Parathyroid adenoma (tissue), 2 donors: ENCODE measurements around the gene GABARAPL1.

ENCODE experiments used
- H2AFZ ChIP-seq: fragments of 300-600 bp; sonication (generic); one replicate; pipeline ENCODE4 v1.7.0; 2017; ENCODE audit warnings: antibody characterized with exemption, mild to moderate bottlenecking
- H3K27ac ChIP-seq: fragments of 300-600 bp; sonication (generic); one replicate; pipeline ENCODE4 v1.7.0; 2017
- H3K27me3 ChIP-seq: fragments of 300-600 bp; sonication (generic); one replicate; pipeline ENCODE4 v1.7.0; 2017; ENCODE audit warnings: low read length; ENCODE audit not compliant: control insufficient read depth, insufficient read depth
- H3K36me3 ChIP-seq: fragments of 300-600 bp; sonication (generic); one replicate; pipeline ENCODE4 v1.7.0; 2017; ENCODE audit warnings: low read length; ENCODE audit not compliant: control insufficient read depth, insufficient read depth
- H3K4me1 ChIP-seq: fragments of 300-600 bp; sonication (generic); one replicate; pipeline ENCODE4 v1.7.0; 2017; ENCODE audit warnings: control low read depth
- H3K4me2 ChIP-seq: fragments of 300-600 bp; sonication (generic); one replicate; pipeline ENCODE4 v1.7.0; 2017; ENCODE audit warnings: low read length
- H3K4me3 ChIP-seq: fragments of 300-600 bp; sonication (generic); one replicate; pipeline ENCODE4 v1.7.0; 2017; ENCODE audit warnings: low read depth, low read length
- H3K79me2 ChIP-seq: fragments of 300-600 bp; sonication (generic); one replicate; pipeline ENCODE4 v1.7.0; 2017; ENCODE audit warnings: control low read depth
- H3K9ac ChIP-seq: fragments of 300-600 bp; sonication (generic); one replicate; pipeline ENCODE4 v1.7.0; 2017; ENCODE audit warnings: mild to moderate bottlenecking
- H3K9me3 ChIP-seq: fragments of 300-600 bp; sonication (generic); one replicate; pipeline ENCODE4 v1.7.0; 2017; ENCODE audit warnings: low read length; ENCODE audit not compliant: control insufficient read depth
- TF ChIP-seq, protein P1 (sequence below): fragments of 300-600 bp; sonication (generic); IDR thresholded peaks from one replicate; pipeline ENCODE4 v1.7.0; 2017; ENCODE audit warnings: antibody characterized with exemption, mild to moderate bottlenecking
- donor health status: primary hyperparathyroidism.

GABARAPL1 gene

DNA sequence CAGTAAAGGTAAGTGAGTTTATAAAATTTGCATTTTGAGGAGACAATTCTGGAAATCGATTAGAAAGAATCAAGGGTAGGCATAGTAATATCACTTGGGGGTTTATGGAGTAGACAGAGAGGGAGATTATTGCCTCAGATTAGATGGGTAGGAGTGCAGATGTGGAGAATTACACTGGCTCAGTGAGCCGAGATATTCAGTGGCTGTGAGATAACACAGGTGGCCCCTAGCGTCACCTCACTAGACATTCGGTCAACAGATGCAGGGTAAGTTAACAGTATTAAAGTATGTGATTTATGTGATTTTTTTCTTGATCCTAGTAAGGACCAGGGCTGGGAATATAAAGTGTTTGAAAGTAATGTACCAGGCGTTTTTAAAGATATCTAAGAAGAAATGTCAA is 55.4 kb downstream of the GABARAPL1 start:
- Histone ChIP-seq H3K9me3 (no peaks in the 10 kb centered on the region), H3K4me2 (no peak overlapping the region), H3K27me3 (no peaks in the 10 kb centered on the region), H3K4me3 (no peak overlapping the region), H3K36me3 (no peaks in the 10 kb centered on the region), H3K79me2 (no peaks in the 10 kb centered on the region), H3K4me1 (no peaks in the 10 kb centered on the region), H3K9ac (no peak overlapping the region), H3K27ac (no peak overlapping the region), H2AFZ (no peak overlapping the region)
- TF ChIP-seq, protein P1, sequence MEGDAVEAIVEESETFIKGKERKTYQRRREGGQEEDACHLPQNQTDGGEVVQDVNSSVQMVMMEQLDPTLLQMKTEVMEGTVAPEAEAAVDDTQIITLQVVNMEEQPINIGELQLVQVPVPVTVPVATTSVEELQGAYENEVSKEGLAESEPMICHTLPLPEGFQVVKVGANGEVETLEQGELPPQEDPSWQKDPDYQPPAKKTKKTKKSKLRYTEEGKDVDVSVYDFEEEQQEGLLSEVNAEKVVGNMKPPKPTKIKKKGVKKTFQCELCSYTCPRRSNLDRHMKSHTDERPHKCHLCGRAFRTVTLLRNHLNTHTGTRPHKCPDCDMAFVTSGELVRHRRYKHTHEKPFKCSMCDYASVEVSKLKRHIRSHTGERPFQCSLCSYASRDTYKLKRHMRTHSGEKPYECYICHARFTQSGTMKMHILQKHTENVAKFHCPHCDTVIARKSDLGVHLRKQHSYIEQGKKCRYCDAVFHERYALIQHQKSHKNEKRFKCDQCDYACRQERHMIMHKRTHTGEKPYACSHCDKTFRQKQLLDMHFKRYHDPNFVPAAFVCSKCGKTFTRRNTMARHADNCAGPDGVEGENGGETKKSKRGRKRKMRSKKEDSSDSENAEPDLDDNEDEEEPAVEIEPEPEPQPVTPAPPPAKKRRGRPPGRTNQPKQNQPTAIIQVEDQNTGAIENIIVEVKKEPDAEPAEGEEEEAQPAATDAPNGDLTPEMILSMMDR: no peak

DNA sequence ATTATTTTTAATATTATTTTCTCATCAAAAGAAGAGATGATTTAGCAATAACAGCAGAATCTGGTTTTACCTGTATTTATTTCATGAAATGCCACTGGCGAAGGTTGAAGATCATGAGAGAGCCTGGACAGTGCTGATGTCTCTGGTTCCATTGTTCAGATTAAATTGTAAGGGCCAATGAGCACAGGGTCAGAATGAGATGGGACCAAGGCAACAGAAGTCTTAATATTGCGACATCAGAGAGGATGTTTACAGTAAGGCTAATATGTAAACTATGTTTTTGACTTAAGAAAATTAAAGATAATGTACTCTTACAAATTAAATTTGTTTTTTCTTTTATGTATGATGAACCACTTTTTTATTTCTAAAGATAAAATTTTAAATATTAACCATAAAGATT is 59.8 kb downstream of the GABARAPL1 start:
- Histone ChIP-seq H2AFZ (no peak overlapping the region), H3K4me2 (no peak overlapping the region), H3K27ac (no peak overlapping the region), H3K4me3 (no peak overlapping the region), H3K36me3 (no peaks in the 10 kb centered on the region), H3K4me1 (no peaks in the 10 kb centered on the region), H3K9ac (no peak overlapping the region), H3K79me2 (no peaks in the 10 kb centered on the region), H3K27me3 (no peaks in the 10 kb centered on the region), H3K9me3 (no peaks in the 10 kb centered on the region)
- TF ChIP-seq, protein P1: no peak
